HG02938 (cell line): ENCODE data around the gene ABRACL.
"Not testable (repeated sequence)": the region's sequence is repeated elsewhere in the genome, so short reads cannot be mapped to it uniquely, and the experiment has no call there.

Experiments
- ATAC-seq: cut with Tn5 transposase; IDR thresholded peaks from one replicate; pipeline ENCODE4 v1.9.1; 2021; ENCODE audit warnings: mild to moderate bottlenecking, moderate library complexity; ENCODE audit not compliant: unreplicated experiment

The ABRACL gene, protein sequence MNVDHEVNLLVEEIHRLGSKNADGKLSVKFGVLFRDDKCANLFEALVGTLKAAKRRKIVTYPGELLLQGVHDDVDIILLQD

DNA sequence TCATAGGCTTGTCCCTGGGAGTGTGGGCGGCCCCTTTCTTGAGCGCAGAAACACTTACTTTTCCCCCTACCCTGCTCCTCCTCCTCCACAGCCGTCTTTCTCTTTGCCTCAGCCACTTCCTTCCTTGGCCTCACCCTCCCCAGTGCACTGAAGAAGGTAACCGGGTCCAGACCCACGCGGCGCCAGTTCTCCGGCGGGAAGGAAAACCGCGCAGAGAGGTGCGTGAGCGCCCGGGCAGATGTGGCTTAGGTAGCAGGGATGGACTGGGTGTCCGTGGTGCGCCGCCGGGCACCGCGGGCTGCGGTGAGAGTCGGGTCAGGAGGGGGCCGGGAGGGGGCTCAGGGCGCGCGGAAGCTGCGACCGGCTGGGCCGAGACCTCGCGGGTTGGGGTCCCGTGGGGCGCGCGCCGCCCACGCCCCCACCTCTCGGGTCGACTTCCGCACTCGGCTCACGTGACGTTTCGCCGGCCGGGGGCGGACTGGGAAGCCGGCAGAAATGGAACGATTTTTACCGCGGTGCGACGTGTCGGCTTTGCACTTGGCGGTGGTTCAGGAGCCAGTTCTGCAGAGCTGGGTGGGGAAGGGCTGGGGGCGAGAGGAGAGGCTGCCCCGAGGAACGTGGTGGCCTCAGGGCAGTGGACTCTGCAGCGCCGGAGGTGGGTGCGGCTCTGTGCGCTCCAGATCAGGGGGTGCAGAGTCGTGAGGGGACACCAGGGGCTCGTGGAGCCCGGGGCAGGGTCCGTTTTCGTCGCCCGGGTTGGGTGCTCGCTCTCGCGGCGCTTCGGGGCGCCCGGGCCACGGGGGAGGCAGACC lies at the start of gene ABRACL:
TSS of gene ABRACL (plus strand) at position 88 of the 812 bp plus-strand sequence. CDS start 5,416 bp downstream, outside the sequence.
- ATAC-seq = peak; percentile 47

DNA sequence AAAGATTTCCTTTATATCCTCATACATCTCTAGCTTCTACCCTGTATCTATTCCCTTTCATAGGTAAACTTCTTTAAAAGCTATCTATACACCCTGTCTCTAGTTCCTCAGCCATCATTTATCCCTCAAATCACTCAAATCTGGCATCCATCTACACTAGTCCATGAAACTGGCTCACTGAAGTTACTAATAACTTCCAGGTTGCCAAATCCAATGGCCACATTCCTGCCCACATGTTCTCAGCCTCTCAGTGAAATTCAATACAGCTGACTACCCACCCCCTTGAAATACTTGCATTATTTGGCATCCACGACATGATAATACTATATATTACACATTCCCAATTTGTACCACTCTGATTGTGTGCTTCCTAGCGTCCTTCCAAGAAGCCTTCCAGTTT lies 49.2 kb upstream of the ABRACL start:
- no peak for ATAC-seq

DNA sequence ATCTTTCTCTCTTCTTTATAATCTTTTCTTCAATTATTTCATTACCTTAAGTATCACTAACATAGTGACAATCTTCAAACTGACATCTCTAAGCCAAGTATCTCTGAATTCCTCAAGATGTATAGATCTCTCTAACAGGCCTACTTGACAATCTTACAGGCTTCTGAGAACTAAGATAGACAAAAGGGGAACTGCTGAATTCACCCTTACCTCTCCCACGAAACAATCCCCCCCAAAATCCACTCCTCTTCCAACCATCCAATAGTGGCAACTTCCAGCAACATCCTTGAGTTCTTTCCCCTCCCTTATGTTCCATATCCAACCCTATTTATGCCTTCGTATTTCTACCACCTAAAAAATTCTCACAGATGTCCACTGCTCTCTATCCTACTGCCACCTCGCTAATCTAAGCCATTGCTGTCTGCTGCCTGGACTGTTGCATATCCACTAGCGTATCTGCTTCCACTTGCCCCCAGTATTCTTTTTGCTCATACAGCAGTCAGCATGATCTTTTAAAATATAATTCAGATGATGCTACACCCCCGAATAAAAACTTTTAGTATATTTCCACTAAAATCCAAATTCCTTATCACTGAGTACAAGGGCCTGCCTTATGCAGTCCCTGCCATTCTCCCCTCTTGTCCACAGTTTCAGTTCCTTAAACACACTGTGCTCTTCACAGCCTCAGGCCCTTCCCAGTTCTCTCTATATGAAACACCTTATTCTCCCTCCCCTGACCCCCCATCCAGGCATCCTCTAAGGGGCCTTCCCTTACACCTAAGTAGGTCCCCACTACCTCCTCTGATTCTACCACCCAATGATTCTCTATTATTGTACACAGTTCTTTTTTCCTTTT lies 48.5 kb upstream of the ABRACL start:
- ATAC-seq = no peak

DNA sequence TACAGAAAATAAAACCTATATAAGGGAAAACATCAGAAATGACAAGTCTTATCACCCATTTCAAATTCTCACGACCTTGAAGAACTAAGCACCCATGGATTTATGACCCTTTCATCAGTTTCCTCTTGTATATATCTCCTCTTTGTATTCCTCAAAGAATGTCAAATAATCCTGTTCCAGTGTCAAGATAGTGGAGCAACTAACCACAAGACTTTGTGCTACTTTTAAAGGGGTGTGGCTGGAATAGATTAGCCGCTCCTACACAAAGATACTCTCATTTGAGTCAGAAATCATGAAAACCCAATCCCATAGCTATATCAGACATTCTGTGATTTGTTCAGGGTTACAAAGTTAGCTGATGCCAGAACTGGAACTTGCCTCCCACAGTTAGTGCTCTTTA lies 47.1 kb upstream of the ABRACL start:
- no peak for ATAC-seq

DNA sequence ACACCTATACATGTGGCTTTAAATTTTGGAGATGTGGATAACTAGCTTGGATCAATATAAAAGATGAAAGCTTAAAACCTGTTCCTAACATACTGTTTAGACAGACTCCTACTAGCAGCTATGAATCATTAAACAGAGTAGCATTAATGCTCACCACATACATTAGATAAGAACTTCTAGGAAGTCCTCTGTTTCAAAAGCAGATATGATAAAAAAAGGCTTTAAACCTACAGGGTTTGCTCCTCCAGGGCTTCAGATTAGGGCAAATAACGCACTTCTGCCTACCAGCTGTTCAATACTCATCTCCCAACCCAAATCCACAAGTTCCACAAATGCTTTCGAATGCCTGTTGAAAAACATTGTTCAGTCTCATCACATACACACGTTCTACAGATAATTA lies 42.0 kb upstream of the ABRACL start:
- no peak for ATAC-seq

DNA sequence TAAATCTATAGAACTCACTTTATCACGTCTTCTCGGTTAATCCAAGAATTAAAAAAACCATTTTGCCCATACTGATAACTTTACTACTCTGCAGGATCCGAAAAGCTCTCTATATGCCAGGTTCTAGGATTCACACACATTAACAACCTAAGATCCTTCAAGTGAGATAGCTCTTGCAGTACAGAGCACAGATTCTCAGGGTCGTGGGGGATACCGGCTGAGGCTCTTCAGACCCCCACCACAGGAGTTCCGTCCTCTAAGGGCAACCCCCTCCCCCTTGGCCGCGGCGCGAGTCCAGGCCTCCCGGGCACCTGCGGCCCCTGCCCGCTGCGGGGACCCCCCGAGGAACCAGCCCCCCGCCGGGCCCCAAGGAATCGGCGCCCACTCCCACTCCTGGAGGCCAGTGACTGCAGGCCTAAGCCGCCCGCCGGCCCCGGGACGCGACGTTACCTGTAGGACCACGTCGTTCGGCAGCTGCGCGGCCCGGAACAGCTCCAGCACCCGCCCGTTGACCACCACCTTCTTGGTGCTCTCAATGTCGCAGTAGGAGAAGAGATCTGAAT lies 41.4 kb upstream of the ABRACL start:
- no peak for ATAC-seq

DNA sequence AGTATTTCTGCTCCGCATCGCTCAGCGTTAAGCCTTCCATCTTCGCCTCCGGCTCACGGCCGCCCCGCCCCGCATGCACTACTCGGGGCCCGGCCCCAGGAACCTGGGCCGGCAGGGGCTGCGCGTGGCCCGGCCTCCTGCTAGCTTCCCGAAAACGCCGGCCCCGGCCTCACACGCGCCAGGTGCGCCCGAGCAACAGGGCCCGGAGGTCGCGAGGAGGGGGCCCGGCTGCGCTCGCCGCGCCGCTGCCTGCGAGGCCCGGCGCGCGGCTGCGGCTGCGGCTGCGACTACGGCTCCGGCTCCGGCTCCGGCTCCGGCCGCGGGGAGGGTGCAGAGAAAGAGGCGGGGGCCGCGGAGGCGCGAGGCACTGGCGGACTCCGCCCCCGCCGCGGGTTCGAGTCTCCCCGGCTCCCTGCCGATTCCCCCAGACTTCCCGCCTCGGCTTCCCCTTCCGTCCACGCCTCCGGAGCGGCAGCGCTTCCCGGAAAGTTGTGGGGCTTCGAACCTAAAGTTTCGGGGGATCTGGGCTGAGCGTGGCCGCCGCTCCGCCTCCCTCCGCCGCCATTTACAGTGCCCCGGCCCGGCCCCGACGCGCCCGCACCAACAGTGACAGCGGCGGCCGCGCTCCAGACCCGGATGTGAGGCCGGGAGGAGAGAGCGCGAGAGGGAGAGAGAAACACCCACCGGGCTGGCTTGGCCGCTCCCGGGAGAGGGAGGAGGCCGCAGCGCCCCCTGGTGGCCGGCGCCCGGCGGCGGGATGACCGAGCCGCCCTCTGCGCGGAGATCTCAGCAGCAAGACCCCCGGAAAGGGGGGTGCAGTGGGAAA lies 40.7 kb upstream of the ABRACL start, which contains the start of gene REPS1:
TSS of gene REPS1 (minus strand) at position 611 of the 826 bp plus-strand sequence. CDS start at position 40, 571 bp downstream.
- peak; percentile 90 for ATAC-seq

DNA sequence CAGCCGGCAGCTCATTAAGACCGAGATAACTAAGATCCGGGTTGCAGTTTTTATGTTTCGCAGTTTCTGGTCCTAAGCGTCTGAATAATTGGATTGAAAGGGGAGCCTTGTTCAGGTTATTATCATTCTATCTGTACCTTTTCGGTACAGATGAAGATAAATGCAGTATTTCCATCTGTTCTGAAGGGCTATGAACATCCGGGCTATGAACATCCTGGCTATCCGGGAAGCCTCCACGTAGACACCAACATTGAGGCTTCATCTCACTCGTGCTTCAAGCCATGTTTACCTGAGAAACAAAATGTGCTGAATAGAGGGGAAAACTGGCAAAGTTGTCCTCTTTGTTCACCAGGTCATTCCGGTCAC lies 40.1 kb upstream of the ABRACL start:
- peak; percentile 8 for ATAC-seq

DNA sequence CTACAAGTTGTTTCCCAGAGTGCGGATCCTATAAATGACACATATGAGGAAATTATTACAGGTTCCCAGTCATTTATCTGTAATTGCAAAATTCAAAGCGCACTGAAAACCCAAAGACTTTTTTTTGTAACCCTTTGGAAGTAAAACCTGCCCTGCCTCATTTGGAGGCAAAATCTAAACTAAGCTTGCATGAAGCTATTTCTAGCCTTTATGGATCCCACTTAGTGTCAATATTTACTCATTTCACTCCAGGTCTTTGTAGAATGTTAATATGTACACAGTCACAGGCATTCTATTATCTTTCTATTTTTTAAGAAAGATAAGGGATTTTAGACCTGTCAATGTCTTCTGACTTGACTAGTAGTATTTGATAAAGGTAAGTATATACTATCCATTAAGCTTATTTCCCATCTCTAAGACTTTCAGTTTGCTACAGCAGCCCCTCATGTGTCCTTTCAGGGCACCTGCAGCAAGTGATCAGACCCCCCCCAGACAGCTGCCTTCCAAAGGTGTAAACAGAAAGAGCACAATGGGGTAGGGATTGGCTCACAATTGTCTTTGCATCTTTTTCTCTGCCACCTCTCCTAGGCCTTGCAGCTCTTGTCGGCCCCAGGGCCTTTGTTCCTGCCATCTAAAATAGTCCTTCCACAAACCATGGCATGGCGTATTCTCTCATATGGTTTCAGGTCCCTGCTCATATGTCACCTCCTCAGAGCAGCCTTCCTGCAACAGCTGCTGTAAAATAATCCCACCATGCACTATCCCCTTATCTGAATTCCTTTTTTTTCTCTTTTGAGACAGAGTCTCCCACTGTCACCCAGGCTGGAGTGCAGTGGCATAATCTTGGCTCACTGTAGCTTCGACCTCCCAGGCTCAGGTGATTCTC lies 39.2 kb upstream of the ABRACL start:
- no peak for ATAC-seq

DNA sequence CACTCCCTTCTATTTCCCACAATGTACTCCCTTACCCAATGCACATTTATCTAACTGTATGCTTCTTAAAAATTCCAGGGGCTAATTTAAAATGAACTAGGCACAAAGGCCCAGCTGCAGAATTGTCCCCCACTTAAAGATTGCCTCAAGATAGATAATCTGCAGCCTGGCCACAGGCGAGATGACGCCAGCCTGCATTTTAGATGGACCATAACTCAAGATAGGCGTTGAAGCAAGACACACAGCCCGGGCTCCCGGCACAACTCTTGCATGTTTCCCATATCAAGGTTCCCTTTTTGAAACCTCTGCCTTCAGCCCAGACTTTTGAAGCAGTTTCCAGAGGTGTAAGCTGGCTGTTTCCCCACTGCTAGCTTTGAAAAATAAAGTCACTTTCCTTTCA lies 37.3 kb upstream of the ABRACL start:
- no peak for ATAC-seq

DNA sequence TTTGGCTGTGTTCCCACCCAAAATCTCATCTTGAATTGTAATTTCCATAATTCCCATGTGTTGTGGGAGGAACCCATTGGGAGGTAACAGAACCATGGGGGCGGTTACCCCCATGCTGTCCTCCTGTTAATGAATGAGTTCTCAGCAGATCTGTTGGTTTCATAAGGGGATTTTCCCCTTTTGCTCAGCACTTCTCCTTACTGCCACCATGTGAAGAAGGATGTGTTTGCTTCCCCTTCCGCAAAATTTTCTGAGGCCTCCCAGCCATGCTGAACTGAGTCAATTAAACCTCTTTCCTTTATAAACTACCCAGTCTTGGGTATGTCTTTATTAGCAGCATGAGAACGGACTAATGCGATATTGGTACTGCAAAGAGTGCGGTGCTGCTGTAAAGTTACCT lies 35.6 kb upstream of the ABRACL start:
- not testable (repeated sequence) for ATAC-seq

DNA sequence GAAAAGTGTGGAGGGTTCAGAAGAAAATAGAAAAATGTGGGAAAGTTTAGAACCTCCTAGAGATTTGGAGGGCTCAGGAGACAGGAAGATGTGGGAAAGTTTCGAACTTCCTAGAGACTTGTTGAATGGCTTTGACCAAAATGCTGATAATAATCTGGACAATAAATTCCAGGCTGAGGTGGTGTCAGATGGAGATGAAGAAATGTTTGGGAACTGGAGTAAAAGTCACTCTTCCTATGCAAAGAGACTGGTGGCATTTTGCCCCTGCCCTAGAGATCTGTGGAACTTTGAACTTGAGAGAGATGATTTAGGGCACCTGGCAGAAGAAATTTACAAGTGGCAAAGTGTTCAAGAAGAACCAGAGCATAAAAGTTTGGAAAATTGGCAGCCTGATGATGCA lies 35.1 kb upstream of the ABRACL start:
- ATAC-seq = not testable (repeated sequence)

DNA sequence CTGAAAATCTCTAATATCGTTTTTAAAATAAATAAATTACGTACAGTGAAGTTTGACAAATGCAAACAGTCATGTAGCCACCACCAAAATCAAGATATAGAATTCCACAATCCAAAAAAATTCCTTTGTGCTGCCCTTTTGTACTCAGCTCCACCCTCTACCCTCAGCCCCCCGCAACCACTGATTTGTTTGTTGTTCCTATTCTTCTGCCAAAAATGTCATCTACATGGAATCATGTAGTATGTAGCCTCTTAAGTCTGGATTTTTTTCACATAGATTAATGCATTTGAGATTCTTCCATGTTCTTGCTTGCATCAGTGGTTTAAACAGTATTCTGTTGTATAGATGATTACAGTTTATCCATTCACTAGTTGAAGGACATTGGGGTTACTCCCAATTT lies 32.0 kb upstream of the ABRACL start:
- ATAC-seq = no peak

DNA sequence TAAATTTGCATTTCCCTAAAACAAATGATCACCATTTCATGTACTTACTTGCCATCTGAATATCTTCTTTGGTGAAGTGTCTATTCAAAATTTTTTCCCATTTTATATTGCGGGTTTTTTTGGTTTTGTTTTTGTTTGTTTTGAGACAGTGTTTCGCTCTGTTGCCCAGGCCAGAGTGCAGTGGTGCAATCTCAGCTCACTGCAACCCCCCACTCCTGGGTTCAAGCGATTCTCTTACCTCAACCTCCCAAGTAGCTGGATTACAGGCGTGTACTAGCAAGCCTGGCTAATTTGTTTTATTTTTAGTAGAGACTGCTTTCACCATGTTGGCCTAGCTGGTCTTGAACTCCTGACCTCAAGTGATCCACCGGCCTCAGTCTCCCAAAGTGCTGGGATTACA lies 31.4 kb upstream of the ABRACL start:
- ATAC-seq = no peak

DNA sequence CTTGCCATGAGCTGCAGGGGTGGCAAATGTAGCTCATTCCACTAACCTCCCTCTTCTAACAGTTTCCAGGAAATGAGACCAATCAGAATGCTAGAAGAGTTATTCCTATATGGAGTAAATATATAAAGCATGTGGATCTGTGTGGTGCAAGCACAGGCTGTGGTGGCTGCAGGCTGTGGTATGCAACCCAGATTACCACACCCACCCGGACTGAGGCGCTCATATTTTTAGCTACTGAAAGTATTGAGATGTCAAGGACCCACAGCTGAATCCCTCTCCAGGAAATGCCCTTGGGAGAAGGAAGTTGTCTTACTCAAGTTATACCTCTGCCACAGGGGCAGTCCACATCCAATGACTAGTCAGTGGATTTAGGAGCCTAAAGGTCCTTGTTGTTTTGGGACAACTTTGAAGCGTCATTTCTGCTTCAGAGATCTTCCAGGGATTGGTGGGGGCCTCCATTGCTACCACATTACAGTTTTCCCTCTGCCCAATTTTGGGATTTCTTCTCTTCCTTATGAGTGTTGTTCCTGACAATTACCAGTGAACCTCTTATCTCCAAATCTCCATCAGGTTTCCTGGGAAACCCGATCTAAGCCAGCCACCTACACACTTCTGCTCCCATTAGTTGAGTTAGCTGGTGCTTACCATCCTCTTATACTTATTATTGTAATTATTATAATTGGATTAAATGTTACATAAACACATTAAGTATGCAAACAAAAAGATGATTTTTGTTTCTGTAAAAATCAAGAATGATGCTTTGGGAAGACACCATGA lies 28.4 kb upstream of the ABRACL start:
- no peak for ATAC-seq

DNA sequence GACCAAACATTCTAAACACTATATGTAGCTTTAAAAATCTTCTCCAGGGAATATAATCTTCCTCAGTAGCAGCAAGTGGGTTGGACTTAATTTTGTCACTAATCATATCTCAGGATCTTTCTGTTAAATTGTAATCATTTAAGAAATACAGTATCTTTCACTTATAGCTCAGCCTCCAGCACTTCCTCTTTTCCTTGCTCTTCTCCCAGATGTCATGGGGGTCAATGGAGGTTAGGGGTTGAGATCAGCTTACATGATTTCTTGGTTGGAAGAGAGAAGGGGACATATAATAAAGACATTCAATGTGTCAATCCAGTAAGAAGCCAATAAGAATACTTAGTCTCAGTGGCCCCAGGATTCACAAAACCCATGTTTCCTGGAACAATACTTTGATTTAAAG lies 24.8 kb upstream of the ABRACL start:
- no peak for ATAC-seq

DNA sequence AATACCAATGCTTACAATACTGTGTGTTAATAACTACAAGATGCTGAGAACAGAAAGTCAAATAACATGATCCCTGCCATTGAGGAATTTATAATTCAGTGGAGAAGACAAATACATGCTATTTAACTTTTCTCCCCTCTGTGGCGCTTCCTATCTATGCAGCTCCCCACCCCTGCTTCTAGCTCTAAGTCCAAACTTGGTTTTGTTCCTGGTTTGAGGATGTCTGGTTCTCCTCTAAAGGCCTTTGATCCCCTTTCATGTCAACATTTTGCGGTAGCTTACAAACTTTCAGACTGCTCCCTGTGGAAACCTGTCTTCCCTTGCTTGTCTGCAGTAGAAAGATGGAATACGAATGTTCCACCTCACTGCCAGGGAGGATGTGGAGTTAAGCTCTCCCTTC lies 22.1 kb upstream of the ABRACL start:
- no peak for ATAC-seq

DNA sequence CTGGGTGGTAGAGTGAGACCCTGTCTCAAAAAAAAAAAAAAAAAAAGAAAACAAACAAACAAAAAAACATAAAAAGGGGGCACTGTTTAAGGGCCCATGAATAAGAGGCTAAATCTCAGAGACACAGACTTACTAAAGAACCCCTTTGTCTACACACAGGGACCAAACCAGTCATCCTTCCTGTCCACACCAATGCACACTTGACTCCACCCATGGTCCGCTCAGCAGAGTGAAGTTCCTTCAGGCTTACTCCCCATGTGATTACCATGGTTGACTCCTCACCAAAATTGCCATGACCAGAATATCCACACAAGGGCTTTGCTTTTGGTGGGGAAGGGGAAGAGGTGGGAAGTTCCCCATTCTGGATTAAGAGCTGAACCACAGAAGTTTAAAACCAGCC lies 21.1 kb upstream of the ABRACL start:
- no peak for ATAC-seq

DNA sequence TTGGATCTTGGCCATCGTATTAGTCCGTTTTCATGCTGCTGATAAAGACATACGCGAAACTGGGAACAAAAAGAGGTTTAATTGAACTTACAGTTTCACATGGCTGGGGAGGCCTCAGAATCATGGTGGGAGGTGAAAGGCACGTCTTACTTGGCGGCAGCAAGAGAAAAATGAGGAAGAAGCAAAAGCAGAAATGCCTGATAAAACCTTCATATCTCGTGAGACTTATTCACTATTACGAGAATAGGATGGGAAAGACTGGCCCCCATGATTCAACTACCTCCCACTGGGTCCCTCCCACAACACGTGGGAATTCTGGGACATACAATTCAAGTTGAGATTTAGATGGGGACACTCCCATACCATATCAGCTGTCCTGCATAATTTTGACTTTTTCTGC lies 20.4 kb upstream of the ABRACL start:
- ATAC-seq = no peak
